HL-60 (cell line): ENCODE data around the gene FAM120A.

ENCODE experiments used
- CTCF ChIP-seq: IDR thresholded peaks from one replicate; pipeline ENCODE4 v1.5.1; 2011; ENCODE audit warnings: low read length, control low read depth, inconsistent platforms; ENCODE audit not compliant: insufficient read depth
- GABPA ChIP-seq: IDR thresholded peaks from 2 replicates; pipeline ENCODE4 v1.6.1; 2012; ENCODE audit warnings: low read depth
- POLR2AphosphoS5 ChIP-seq: IDR thresholded peaks from 2 replicates; pipeline ENCODE4 v1.6.1; 2012; ENCODE audit warnings: low read depth
- SPI1 ChIP-seq: IDR thresholded peaks from 2 replicates; pipeline ENCODE4 v1.6.1; 2012; ENCODE audit warnings: low read depth, mild to moderate bottlenecking, borderline replicate concordance

- TF ChIP-seq CTCF (no peak), POLR2AphosphoS5 (no peak), GABPA (no peak), SPI1 (no peak)
Observed at GRCh38 chr9:93476924-93477323, 25.4 kb downstream of the FAM120A start.
